Right cardiac atrium (tissue), 5 donors: ENCODE results near the gene SIK3. TPM values are rescaled to one million over a fixed set of nuclear protein-coding genes. Genes with fewer than 3 reads are reported as not detected.

ENCODE experiments used
- ATAC-seq, 2 donors: fragments of 200-7000 bp; cut with Tn5 transposase; one replicate each; pipeline versions ENCODE4 v1.8.0 to v1.9.1; 2020; ENCODE audit warnings: moderate library complexity in 2 of 2, mild to moderate bottlenecking in 1 of 2
- DNase-seq, 3 donors: peaks; one replicate each; pipeline ENCODE4 v3.0.0-alpha.2; 2020
- H3K27ac ChIP-seq: one replicate; pipeline ENCODE4 v1.5.1; 2013; ENCODE audit warnings: mild to moderate bottlenecking, low read length, control low read depth, moderate library complexity
- H3K27me3 ChIP-seq: one replicate; pipeline ENCODE4 v1.6.1; 2013; ENCODE audit not compliant: control insufficient read depth, insufficient read depth
- H3K4me1 ChIP-seq: one replicate; pipeline ENCODE4 v1.6.1; 2013; ENCODE audit warnings: low read length; ENCODE audit not compliant: control insufficient read depth, insufficient read depth
- H3K4me3 ChIP-seq: one replicate; pipeline ENCODE4 v1.5.1; 2013; ENCODE audit warnings: low read length, control low read depth
- H3K9me3 ChIP-seq: one replicate; pipeline ENCODE4 v1.6.1; 2013; ENCODE audit warnings: low read length; ENCODE audit not compliant: control insufficient read depth
- WGBS: extraction: QIAGEN DNeasy Blood & Tissue Kit; methylation state at CpG from one replicate; pipeline ENCODE4 v1.1.7; 2013; 5-methylcytosine and 5-hydroxymethylcytosine counted together
- intact Hi-C, 4 donors: fragments of 100-400 bp; cut with DNase I; formaldehyde crosslinking; loops; one replicate each; pipeline versions ENCODE4 v1.11.0 to v1.14.0; 2022 to 2023
- polyA plus RNA-seq: library from polyadenylated mRNA; stranded (reverse); fragments of 200-250 nt; gene quantifications from one replicate; pipeline ENCODE4 v1.2.3, GENCODE V29; 2013
- total RNA-seq, 4 donors: library from RNA; stranded (reverse); fragmentation: NEBNext Ultra II Directional; extraction: Animal tissue kit (Norgen Biotek cat#: 25700); gene quantifications; one replicate each; pipeline ENCODE4 v1.2.1, GENCODE V29; 2021
- donor health status: healthy with polysubstance abuse.
- donor health status: DM: no; HTN: yes; CAD: no.
- donor health status: DM: no; HTN: no; CAD: no.
- donor health status: DM: no; HTN: yes; CAD: no; lungs with severe emphysema.
- donor health status: DM: yes; HTN: yes; CAD: no.

SIK3 gene
- total and polyA plus RNA-seq, 5 donors, result 13.4 to 46.6 (median 34.6) TPM

- Histone ChIP-seq H3K27ac (no peak overlapping the region), H3K4me3 (no peak overlapping the region), H3K4me1 (no peaks in the 10 kb centered on the region), H3K27me3 (peaks cover 2% of the 10 kb centered on the region), H3K9me3 (no peaks in the 10 kb centered on the region)
- peak in 1 of 2 donors; percentile 32 for ATAC-seq
- 56% methylated on average over 5 of the region's 5 CpGs for whole genome bisulfite sequencing
- no peak for DNase-seq
- intact Hi-C loops, result loop anchor here in 3 of 4 donors (5.0 to 10.0 kb wide), 2 partner anchors 309 to 427 kb away; no protein-coding TSS in a partner anchor
Observed at GRCh38 chr11:116797816-116798215, 300.4 kb downstream of the SIK3 start.

- no peak for ATAC-seq
- intact Hi-C loops, result loop anchor here in 3 of 4 donors (5.0 to 10.0 kb wide), 2 partner anchors 311 to 428 kb away; no protein-coding TSS in a partner anchor
- H3K27ac ChIP-seq, result no peak overlapping the region
- no peak for DNase-seq
- peaks cover 2% of the 10 kb centered on the region for H3K27me3 ChIP-seq
- no peak overlapping the region for H3K4me3 ChIP-seq
- H3K9me3 ChIP-seq, result no peaks in the 10 kb centered on the region
- H3K4me1 ChIP-seq, result no peaks in the 10 kb centered on the region
- 93% methylated on average over 1 of the region's 1 CpG for WGBS
Observed at GRCh38 chr11:116796548-116796947, 301.7 kb downstream of the SIK3 start.

GRCh38 chr11:116794851-116795250 is 303.4 kb downstream of the SIK3 start:
- no peak overlapping the region for H3K27ac ChIP-seq
- no peaks in the 10 kb centered on the region for H3K9me3 ChIP-seq
- peaks cover 2% of the 10 kb centered on the region for H3K27me3 ChIP-seq
- intact Hi-C loops, result loop anchor here (5.0 to 10.0 kb wide), 3 partner anchors 42 to 430 kb away; partner anchors contain the start of gene APOA1 (in 3 of the 4)
- H3K4me3 ChIP-seq, result no peak overlapping the region
- no peak for ATAC-seq
- 79% methylated on average over 2 of the region's 2 CpGs for WGBS
- DNase-seq, result no peak
- no peaks in the 10 kb centered on the region for H3K4me1 ChIP-seq

GRCh38 chr11:116793772-116794097 is 304.5 kb downstream of the SIK3 start:
- H3K27ac ChIP-seq, result no peak overlapping the region
- peaks cover 2% of the 10 kb centered on the region for H3K27me3 ChIP-seq
- 94% methylated on average over 1 of the region's 1 CpG for WGBS
- H3K4me1 ChIP-seq, result no peaks in the 10 kb centered on the region
- intact Hi-C loops, result loop anchor here (5.0 to 10.0 kb wide), 3 partner anchors 44 to 431 kb away; partner anchors contain the start of gene APOA1 (in 3 of the 4)
- DNase-seq, result no peak
- ATAC-seq, result no peak
- H3K4me3 ChIP-seq, result no peak overlapping the region
- no peaks in the 10 kb centered on the region for H3K9me3 ChIP-seq

Other genes starting within 250 kb of the SIK3 start
- gene PAFAH1B2, start 45.9 kb upstream of the SIK3 start, total RNA-seq, result 10 to 100 TPM; 52.6 to 68.1 (median 57.5) TPM
- gene PAFAH1B2, start 45.9 kb upstream of the SIK3 start, polyA plus RNA-seq, result 20.4 TPM
- 10 to 100 TPM; 34.6 to 57.4 (median 40.8) TPM for gene SIDT2, start 80.3 kb upstream of the SIK3 start, total RNA-seq
- gene SIDT2, start 80.3 kb upstream of the SIK3 start, polyA plus RNA-seq, result 28.6 TPM
- 1,000 to 10,000 TPM in 1 of 4 donors, 100 to 1,000 TPM in 3; 414 to 1,307 (median 766) TPM for gene TAGLN, start 100.9 kb upstream of the SIK3 start, total RNA-seq
- 987 TPM for gene TAGLN, start 100.9 kb upstream of the SIK3 start, polyA plus RNA-seq
- gene PCSK7, start 133.6 kb upstream of the SIK3 start, total RNA-seq, result 10 to 100 TPM; 28.2 to 39.2 (median 30.5) TPM
- 25.7 TPM for gene PCSK7, start 133.6 kb upstream of the SIK3 start, polyA plus RNA-seq
- 10 to 100 TPM; 20.6 to 23.8 (median 22.3) TPM for gene RNF214, start 134.2 kb upstream of the SIK3 start, total RNA-seq
- 8.0 TPM for gene RNF214, start 134.2 kb upstream of the SIK3 start, polyA plus RNA-seq
- gene BACE1-AS, start 192.9 kb upstream of the SIK3 start, total RNA-seq, result 10 to 100 TPM in 1 of 4 donors, 1 to 10 TPM in 3; 7.0 to 10.5 (median 8.2) TPM
- gene BACE1-AS, start 192.9 kb upstream of the SIK3 start, polyA plus RNA-seq, result 6.6 TPM
- gene BACE1, start 217.8 kb upstream of the SIK3 start, total RNA-seq, result 10 to 100 TPM; 14.4 to 19.9 (median 17.6) TPM
- 6.6 TPM for gene BACE1, start 217.8 kb upstream of the SIK3 start, polyA plus RNA-seq
- 10 to 100 TPM in 1 of 4 donors, 1 to 10 TPM in 3; 7.9 to 10.6 (median 9.2) TPM for gene CEP164, start 229.4 kb upstream of the SIK3 start, total RNA-seq
- 8.6 TPM for gene CEP164, start 229.4 kb upstream of the SIK3 start, polyA plus RNA-seq